Mammary epithelial cell (primary cell): ENCODE data around the gene TUBA4A.

ENCODE experiments used
- CTCF ChIP-seq, 2 donors: IDR thresholded peaks in 1 of 2; conservative IDR thresholded peaks in 1 of 2; 2 replicates each; pipeline ENCODE4 v1.5.1; 2011 to 2012; ENCODE audit warnings: inconsistent platforms in 2 of 2, low read length in 2 of 2, mild to moderate bottlenecking in 2 of 2, control low read depth in 1 of 2, low read depth in 1 of 2; ENCODE audit not compliant: insufficient read depth in 1 of 2; ENCODE audit errors: extremely low read depth in 1 of 2
- EZH2 ChIP-seq: IDR thresholded peaks from 2 replicates; pipeline ENCODE4 v1.6.1; 2012; ENCODE audit warnings: low read length, inconsistent platforms, borderline replicate concordance

GRCh38 chr2:219204425-219205164 is 49.1 kb downstream of the TUBA4A start:
- no peak for TF ChIP-seq CTCF (conservative IDR thresholded peaks at IDR 0.05 in 1 of 2, IDR thresholded peaks at IDR 0.05 in 1 of 2; ENCODE audit: extremely low read depth in 1 of 2, insufficient read depth in 1 of 2, low read depth in 1 of 2, low read length in 2 of 2)
- TF ChIP-seq EZH2, result no peak
